COLO829 (cell line): ENCODE measurements around the gene CCK.
A peak's percentile ranks its signal among the peaks of the same experiment; 100 is the strongest.

ENCODE experiments used
- DNase-seq: peaks from one replicate; pipeline ENCODE4 v3.0.0; 2012; ENCODE audit warnings: low spot score

Gene CCK

DNA sequence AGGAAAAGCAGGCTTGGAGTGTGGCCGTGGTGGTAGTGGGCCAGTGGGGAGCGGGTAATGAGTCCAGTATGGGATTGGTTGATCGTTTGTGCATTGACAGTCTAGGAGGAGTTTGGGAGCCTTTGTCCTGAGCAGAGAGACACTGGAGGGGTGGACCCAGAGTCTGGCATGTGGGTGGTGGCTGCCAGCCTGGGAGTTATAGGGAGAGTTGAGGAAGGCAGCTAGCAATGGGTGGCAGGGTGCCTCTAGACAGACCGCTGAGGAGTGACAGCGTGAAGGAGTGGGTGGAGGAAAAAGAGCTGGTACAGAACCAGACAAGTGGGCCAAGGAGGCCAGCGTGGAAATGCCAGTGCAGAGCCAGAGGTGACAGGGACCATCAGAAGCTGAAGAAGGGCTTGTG, 1.9 kb upstream of the CCK start:
- DNase-seq = no peak

DNA sequence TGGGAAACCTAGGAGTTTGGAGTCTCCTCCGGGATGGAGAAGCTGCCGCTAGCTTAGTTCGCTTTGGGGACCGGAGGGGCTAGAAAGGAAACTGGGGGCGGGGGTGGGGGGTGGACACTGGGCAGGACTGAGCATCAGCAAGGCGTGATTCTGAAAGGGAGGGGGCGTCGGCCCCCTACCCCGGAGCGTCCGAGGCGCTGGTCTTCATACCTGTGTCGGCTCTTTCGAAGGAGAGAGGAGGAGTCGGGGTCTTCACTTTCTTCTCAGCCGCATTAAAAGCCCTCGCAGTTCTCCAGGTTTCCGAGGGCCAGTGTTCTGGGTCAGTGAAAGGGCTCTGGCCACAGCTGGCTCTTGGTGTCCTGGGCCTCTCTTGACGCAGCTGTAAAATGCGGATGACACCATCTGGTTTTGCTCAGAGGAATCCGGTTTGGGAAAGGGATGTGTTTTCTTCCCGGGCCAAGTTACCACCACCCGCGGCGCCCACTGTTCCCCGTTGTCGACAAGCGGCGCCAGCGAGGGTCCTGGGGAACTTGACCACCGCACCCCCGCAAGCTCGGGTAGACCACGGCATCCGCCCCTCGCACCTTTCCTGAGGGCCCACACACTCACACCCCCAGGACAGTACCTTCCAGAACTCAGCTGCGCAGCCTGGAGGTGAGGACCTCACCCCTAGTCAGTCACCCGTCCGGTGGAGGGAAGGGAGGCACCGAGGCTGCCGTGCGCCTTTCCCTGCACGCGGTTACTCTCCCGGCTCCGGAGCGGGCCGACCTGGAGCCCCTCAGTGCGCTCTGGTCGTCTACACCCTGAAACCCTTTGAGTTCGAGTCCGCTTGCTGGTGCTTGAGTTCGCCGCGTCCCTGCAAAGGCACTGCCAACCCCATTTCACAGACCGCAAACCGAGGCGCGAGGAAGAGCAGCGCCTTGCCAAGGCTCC, 660 bp downstream of the CCK start:
- no peak for DNase-seq

- no peak for DNase-seq
Observed at GRCh38 chr3:42264399-42265058, 1.5 kb downstream of the CCK start.

GRCh38 chr3:42263354-42264346, 2.3 kb downstream of the CCK start:
- no peak for DNase-seq

GRCh38 chr3:42262525-42262924, 3.5 kb downstream of the CCK start:
- DNase-seq = no peak

GRCh38 chr3:42257007-42257406, 9.0 kb downstream of the CCK start:
- DNase-seq = no peak

DNA sequence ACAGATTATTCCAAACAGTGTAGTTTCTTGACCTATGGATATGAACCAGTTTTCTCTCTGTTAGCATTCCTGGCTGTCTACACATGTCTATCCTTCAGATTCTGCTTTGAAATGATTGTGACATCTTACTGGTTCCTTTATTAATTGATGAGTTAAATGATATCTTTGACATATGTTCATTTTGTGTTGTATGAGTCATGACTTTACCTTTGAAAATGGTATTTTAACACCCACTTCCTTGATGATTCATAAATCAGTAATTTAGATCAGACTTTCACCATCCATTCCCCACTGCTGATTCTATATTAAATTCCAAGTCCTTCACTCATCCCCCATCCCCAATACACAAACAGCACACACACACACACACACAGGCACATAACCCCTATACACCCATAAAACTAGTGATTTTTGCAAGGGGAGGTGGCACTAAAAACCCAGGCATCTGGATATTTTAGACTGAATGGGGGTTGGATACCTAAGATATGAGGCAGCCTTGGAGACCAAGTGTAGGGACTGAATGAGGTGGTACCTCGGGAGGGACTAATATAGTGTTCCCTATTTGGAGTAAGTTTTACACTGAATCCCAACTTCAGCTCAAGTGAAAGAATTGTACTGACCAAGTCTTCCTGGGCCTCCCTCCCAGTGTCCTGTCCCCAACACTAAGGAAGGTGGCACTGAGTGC, 9.7 kb downstream of the CCK start:
- DNase-seq = peak; percentile 79

GRCh38 chr3:42254566-42254965, 11.4 kb downstream of the CCK start:
- DNase-seq = no peak

GRCh38 chr3:42250761-42251160, 15.2 kb downstream of the CCK start:
- DNase-seq = no peak

GRCh38 chr3:42247576-42248027, 18.4 kb downstream of the CCK start:
- no peak for DNase-seq

GRCh38 chr3:42246091-42246490, 19.9 kb downstream of the CCK start:
- DNase-seq = no peak

DNA sequence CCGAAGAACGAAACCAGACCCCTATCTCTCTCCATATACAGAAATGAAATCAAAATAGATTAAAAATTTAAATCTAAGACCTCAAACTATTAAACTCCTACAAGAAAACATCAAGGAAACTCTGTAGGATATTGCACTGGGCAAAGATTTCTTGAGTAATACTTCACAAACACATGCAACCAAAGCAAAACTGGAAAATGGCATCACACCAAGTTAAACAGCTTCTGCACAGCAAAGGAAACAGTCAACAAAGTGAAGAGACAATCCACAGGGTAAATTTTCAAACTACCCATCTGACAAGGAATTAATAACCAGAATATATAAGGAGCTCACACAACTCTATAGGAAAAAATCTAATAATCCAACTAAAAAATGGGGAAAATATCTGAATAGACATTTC, 29.4 kb downstream of the CCK start:
- DNase-seq = no peak

DNA sequence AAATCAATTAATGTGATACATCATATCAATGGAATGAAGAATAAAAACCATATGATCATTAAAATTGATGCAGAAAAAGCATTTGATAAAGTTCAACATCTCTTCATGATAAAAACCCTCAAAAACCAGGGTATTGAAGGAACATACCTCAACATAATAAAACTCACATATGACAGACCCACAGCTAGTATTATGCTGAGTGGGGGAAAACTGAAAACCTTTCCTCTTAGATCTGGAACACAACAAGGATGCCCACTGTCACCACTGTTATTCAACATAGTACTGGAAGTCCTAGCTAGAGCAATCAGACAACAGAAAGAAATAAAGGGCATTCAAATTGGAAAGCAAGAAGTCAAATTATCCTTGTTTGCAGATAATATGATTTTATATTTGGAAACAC, 30.5 kb downstream of the CCK start:
- no peak for DNase-seq

- DNase-seq = no peak
Observed at GRCh38 chr3:42230860-42231259, 35.1 kb downstream of the CCK start.

GRCh38 chr3:42229942-42230688, 35.9 kb downstream of the CCK start:
- DNase-seq = peak; percentile 84

- no peak for DNase-seq
Observed at GRCh38 chr3:42229266-42229941, 36.6 kb downstream of the CCK start.

- DNase-seq = peak; percentile 40
Observed at GRCh38 chr3:42228796-42229195, 37.2 kb downstream of the CCK start.

DNA sequence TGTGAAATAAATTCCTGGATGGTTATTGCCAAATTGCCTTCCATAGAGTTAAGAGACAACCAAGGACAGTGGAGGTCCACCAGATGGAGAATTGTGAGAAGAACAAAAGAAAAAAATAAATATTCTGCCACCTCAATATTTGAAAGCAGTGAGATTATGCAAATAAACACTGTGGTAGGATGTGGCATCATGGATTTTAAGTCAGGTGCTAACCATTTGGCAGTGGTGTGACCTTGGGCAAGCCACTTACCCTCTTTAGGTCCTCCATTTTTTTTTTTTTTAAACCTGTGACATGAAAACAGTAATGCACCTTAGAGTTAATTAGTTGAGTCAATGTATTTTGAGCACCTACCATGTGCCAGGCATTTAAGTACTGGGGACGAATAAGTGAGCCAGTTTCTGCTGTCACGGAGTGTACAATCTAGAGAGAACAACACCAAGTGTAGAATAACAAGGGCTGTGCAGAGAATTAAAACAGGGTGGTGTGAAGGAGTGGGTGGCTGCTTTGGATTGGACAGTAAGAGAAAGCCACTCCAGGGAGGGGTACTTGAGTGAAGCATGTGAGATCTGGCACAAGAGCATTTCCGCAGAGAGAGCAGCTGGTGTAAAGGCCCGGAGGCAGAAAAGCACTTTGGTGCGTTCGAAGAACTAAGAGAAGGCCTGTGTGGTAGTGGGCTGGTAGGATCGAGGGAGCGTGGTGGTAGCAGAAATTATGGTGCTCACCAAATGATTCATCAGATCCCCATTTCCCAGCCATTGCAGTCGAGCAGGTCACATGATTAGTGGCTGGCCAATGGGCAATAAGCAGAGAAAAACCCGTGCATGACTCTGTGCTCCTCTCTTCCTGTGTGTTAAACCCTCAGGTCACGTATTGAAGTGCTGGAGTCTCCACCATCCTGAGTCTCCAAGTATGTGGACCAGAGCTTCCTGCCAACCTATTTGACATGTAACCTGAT, 39.2 kb downstream of the CCK start:
- DNase-seq = no peak
